Measurements from ENCODE around the gene SNAPC4. TPM values are rescaled to one million over a fixed set of nuclear protein-coding genes. Genes with fewer than 3 reads are reported as not detected.

SNAPC4 gene
- total RNA-seq, 1 experiment from 2014 or later: 7.5 TPM

DNA sequence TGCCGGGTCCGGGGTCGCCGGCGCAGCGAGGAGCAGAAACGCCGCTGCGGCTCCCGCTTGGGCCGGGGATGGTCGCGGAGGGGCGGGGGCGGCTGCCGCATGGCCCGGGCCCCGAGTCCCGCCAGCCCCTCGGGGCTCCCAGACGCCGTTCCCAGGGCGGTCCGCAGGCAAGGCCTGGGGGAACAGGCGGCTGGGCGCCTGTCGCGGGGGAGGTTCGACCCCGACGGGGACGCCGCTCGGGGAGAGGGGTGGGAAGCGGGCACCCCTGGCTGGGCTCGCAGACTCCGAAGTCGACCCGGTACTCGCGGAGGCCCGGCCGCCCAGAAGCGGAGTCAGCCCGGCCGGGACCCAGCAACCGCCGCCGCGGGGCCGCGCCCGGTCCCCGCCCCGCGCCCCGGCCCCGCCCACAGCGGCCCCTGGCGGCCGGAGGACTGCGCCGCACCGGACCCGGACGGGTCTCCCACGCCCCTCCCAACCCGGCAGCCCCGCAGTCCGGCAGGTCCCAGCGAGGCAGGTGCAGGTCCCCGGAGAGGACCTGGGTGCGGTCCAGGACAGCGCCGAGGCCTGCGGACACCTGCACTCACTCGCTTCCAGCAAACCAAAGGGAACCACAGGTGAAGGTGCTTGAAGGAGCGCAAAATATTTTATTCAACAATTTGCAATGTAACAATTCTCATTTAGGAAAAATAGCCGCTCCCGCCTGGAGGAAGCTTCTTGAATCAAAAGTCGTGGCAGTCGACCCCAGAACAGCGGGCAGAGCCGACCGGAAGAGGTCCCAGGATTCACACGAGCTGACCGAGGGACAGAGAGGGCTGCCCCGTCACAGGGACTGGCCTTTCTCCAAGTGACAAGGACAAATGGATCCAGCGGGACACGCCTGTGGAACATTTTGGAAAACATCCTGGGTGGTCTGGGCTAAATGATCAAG is 39.8 kb upstream of the SNAPC4 start, which contains the start of gene INPP5E:
TSS of gene INPP5E (minus strand) at position 365 of the 928 bp plus-strand sequence. CDS start 426 bp downstream, outside the sequence.
- peak within 1 kb of the TSS; percentile 59 for H2AFZ ChIP-seq (ENCODE audit: low read length)
- H4K20me1 ChIP-seq (ENCODE audit: low read length): peaks cover 8% of the 10 kb centered on the region; the same call in 1 of the 2 replicates
- intact Hi-C loops (cut with micrococcal nuclease): no loop called here
- H3K27ac ChIP-seq (ENCODE audit: low read length): no peak within 1 kb of the TSS
- H3K9ac ChIP-seq (ENCODE audit: low read length): peak within 1 kb of the TSS; percentile 78
- TF ChIP-seq EZH2phosphoT487 (IDR thresholded peaks at IDR 0.05; ENCODE audit: borderline replicate concordance, low read length) (no peak), EZH2 (IDR thresholded peaks at IDR 0.05; ENCODE audit: low read length, unreplicated experiment) (no peak)
- TF ChIP-seq, protein P1, sequence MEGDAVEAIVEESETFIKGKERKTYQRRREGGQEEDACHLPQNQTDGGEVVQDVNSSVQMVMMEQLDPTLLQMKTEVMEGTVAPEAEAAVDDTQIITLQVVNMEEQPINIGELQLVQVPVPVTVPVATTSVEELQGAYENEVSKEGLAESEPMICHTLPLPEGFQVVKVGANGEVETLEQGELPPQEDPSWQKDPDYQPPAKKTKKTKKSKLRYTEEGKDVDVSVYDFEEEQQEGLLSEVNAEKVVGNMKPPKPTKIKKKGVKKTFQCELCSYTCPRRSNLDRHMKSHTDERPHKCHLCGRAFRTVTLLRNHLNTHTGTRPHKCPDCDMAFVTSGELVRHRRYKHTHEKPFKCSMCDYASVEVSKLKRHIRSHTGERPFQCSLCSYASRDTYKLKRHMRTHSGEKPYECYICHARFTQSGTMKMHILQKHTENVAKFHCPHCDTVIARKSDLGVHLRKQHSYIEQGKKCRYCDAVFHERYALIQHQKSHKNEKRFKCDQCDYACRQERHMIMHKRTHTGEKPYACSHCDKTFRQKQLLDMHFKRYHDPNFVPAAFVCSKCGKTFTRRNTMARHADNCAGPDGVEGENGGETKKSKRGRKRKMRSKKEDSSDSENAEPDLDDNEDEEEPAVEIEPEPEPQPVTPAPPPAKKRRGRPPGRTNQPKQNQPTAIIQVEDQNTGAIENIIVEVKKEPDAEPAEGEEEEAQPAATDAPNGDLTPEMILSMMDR (conservative IDR thresholded peaks at IDR 0.05; ENCODE audit: low read depth, low read length): peak; percentile 35
- CTCF ChIA-PET: interaction anchor here (0.7 kb wide), 1 partner anchor 814 kb away, joined by 4 read pairs; no protein-coding TSS in a partner anchor
- no peaks in the 10 kb centered on the region for H3K27me3 ChIP-seq (ENCODE audit: low read length)
- ATAC-seq (peak; percentile 77), DNase-seq (peak; percentile 63)
- peaks cover 14% of the 10 kb centered on the region for H3K4me1 ChIP-seq (ENCODE audit: insufficient read depth, low read length)
- H3K4me2 ChIP-seq (ENCODE audit: low read length): peak within 1 kb of the TSS; percentile 87
- BruUV-seq (replicated peaks): no TSS peak
- H3K79me2 ChIP-seq (ENCODE audit: low read length): peaks cover 41% of the 10 kb centered on the region
- peaks cover 4% of the 10 kb centered on the region; the same call in 1 of the 2 replicates for H3K36me3 ChIP-seq (ENCODE audit: low read depth, low read length)
- H3F3A ChIP-seq (ENCODE audit: low read length, unreplicated experiment): no peaks in the 10 kb centered on the region
- POLR2A ChIA-PET (ENCODE audit: unreplicated experiment): no interaction called here
- H3K9me3 ChIP-seq (ENCODE audit: low read length): no peaks in the 10 kb centered on the region
- H3K9me2 ChIP-seq (replicated peaks; ENCODE audit: low read length): no peaks in the 10 kb centered on the region
- H3K4me3 ChIP-seq (ENCODE audit: low read length): peak within 1 kb of the TSS; percentile 87

- H3K4me3 ChIP-seq (ENCODE audit: low read length): peak overlapping the region; percentile 87
- peaks cover 8% of the 10 kb centered on the region; the same call in 1 of the 2 replicates for H4K20me1 ChIP-seq (ENCODE audit: low read length)
- TF ChIP-seq EZH2phosphoT487 (IDR thresholded peaks at IDR 0.05; ENCODE audit: borderline replicate concordance, low read length): no peak
- TF ChIP-seq, protein P1 (conservative IDR thresholded peaks at IDR 0.05; ENCODE audit: low read depth, low read length): no peak
- no peak for TF ChIP-seq EZH2 (IDR thresholded peaks at IDR 0.05; ENCODE audit: low read length, unreplicated experiment)
- peak overlapping the region; percentile 78 for H3K9ac ChIP-seq (ENCODE audit: low read length)
- H3K79me2 ChIP-seq (ENCODE audit: low read length): peaks cover 41% of the 10 kb centered on the region
- H3F3A ChIP-seq (ENCODE audit: low read length, unreplicated experiment): no peaks in the 10 kb centered on the region
- H3K27me3 ChIP-seq (ENCODE audit: low read length): no peaks in the 10 kb centered on the region
- H3K4me1 ChIP-seq (ENCODE audit: insufficient read depth, low read length): peaks cover 14% of the 10 kb centered on the region
- H3K4me2 ChIP-seq (ENCODE audit: low read length): peak overlapping the region; percentile 87
- BruUV-seq (replicated peaks): no TSS peak
- ATAC-seq (peak; percentile 39), DNase-seq (peak; percentile 16)
- ChIA-PET CTCF (no interaction called here), POLR2A (ENCODE audit: unreplicated experiment) (no interaction called here)
- no peaks in the 10 kb centered on the region for H3K9me3 ChIP-seq (ENCODE audit: low read length)
- intact Hi-C loops (cut with micrococcal nuclease): no loop called here
- peak overlapping the region; percentile 59 for H2AFZ ChIP-seq (ENCODE audit: low read length)
- peaks cover 1% of the 10 kb centered on the region; the same call in 1 of the 2 replicates for H3K36me3 ChIP-seq (ENCODE audit: low read depth, low read length)
- H3K9me2 ChIP-seq (replicated peaks; ENCODE audit: low read length): no peaks in the 10 kb centered on the region
- H3K27ac ChIP-seq (ENCODE audit: low read length): no peak overlapping the region
Observed at GRCh38 chr9:136438548-136439480, 38.8 kb upstream of the SNAPC4 start.
